Omental fat pad (tissue), 4 donors: ENCODE measurements around the gene PLOD2. TPM values are rescaled to one million over a fixed set of nuclear protein-coding genes. Genes with fewer than 3 reads are reported as not detected.

ENCODE experiments used
- ATAC-seq: fragments of 150-250 bp; one replicate; pipeline ENCODE4 v1.9.1; 2016; ENCODE audit warnings: mild to moderate bottlenecking, moderate library complexity; ENCODE audit not compliant: low FRiP score
- DNase-seq: peaks from one replicate; pipeline ENCODE4 v3.0.0-alpha.2; 2019; ENCODE audit warnings: low spot score
- total RNA-seq, 4 donors: library from RNA; depleted of rRNA; stranded (reverse); fragments of >200 nt; gene quantifications; one replicate each; pipeline ENCODE4 v1.1.0, GENCODE V29; 2016
- TF ChIP-seq, protein P1 (sequence below), 3 donors: fragments of 450-650 bp; IDR thresholded peaks; one replicate each; pipeline ENCODE4 v1.5.1; 2016 to 2017; ENCODE audit warnings: antibody characterized with exemption in 3 of 3, mild to moderate bottlenecking in 3 of 3, moderate library complexity in 2 of 3

The PLOD2 gene
- total RNA-seq, 4 donors from 2014 or later, result 35.3 to 180 (median 107) TPM

DNA sequence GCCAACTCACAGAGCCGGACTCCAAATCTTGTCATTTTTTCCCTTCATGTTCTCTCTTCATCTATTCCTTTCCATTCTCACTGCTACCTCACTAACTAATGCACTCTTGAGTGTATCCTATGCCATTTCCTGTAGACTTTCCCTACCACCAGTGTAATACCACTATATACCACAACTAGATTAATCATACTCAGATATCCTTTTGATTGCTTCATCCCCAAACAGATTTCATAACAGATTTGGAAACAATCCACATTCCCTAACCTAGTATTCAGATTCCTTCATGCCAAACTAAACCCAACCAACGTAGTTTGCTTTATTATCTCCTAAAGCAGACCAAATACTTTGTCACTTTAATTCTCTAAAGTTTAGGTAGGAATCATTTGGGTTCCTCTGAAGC, 2.6 kb upstream of the PLOD2 start:
- ATAC-seq (peak; percentile 26), DNase-seq (no peak)
- TF ChIP-seq, protein P1, sequence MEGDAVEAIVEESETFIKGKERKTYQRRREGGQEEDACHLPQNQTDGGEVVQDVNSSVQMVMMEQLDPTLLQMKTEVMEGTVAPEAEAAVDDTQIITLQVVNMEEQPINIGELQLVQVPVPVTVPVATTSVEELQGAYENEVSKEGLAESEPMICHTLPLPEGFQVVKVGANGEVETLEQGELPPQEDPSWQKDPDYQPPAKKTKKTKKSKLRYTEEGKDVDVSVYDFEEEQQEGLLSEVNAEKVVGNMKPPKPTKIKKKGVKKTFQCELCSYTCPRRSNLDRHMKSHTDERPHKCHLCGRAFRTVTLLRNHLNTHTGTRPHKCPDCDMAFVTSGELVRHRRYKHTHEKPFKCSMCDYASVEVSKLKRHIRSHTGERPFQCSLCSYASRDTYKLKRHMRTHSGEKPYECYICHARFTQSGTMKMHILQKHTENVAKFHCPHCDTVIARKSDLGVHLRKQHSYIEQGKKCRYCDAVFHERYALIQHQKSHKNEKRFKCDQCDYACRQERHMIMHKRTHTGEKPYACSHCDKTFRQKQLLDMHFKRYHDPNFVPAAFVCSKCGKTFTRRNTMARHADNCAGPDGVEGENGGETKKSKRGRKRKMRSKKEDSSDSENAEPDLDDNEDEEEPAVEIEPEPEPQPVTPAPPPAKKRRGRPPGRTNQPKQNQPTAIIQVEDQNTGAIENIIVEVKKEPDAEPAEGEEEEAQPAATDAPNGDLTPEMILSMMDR (IDR thresholded peaks at IDR 0.05), result no peak

DNA sequence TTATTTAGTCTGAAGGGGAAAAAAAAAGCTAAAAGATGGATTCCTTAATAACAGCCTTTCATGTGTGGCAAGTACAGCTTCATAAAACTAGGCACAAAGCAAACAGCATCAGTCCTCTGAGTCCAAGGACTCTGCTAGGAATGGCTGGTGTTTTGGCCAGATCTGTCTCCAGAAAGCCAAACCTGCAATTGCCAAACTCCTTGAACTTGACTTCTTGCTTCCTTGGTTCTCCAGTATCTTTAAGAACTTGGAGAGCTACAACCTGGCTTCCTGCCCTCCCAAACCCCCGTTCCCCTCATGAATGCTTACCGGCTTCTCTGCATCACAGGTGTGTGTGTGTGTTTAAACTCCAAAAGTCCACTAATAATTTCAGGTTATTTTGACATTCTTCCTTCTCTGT, 1.6 kb upstream of the PLOD2 start:
- DNase-seq (no peak), ATAC-seq (no peak)
- TF ChIP-seq, protein P1 (IDR thresholded peaks at IDR 0.05), result no peak

DNA sequence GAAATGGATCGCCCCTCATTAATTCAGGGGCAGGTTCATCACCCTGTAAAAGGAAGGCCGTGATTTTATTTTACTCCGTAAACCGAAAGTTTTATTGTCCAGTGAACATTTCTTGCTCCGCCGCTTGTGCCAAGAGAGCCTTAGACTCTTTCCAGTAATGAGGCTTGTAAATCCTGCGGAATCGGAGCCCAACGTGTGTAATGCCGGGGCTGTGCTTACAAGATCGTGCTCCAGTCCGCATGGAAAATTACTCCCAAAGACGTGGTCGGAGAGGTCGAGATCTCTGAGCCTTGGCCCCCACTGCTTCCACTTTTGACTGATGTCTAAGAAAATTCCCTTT, 649 bp upstream of the PLOD2 start:
- ATAC-seq (peak; percentile 2), DNase-seq (no peak)
- TF ChIP-seq, protein P1 (IDR thresholded peaks at IDR 0.05), result no peak

DNA sequence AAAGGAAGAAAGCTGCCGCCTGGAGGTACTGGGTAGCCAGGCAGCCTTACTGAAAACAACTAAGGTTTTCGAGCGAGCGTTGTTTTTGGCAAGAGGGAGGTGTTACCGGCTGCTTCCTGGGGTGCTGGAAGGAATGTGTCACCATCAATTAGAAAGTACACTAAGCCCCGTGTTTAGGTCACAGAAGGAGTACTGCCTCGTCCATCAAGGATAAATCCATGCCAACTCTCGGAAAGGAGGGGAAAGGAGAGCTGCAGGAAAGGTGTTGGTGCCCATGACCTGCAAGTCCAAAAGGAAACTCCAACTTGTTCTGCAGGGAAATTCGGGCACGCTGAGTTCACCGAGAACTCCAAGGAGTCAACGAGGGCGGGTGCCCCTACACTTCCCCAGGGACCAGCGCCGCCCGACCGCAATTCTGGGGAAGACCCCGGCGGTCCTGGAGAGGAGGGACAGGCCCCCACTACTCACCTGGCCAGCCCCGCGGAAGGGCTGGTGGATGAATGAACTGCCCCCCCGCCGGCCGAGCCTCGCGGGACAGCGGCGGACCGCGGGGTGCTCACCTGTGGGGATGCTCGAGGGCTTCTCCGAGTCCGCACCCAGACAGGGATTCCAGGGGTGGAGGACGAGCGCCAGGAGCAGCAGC, 542 bp downstream of the PLOD2 start:
- TF ChIP-seq, protein P1 (IDR thresholded peaks at IDR 0.05), result no peak
- ATAC-seq (peak; percentile 47), DNase-seq (no peak)

DNA sequence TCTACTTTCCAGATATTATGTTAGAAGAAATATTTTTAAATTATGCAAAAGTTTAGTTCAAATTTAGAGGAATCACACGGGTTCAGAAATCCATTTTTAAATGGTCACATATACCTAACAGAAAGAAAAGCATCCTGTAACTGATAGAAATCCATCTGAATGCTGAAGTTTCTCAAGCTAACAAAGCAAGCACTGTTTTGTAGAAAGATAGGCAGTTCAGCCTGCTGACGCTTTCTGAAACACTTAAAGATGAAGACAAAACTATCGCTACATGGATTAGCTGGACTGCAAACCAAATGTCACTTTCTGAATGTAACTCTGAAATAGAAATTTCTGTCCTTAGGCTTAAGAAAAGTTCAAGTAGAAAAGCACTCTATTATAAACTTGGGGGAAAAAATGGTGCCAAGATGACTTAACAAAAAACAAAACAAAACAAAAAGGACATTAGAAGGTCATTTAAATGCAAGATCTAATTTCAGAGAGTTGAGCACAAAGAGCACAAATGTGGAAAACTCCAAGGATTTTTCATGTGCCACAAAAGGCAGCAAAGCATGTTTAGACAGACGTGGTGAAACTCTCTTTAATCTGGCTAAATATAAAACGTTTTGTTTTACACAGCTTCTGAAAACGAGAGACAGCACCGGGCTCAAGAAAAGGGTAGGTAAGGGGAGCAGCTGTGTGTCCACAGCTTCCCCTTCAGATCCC, 1.2 kb downstream of the PLOD2 start:
- TF ChIP-seq, protein P1 (IDR thresholded peaks at IDR 0.05), result no peak
- ATAC-seq, result no peak

DNA sequence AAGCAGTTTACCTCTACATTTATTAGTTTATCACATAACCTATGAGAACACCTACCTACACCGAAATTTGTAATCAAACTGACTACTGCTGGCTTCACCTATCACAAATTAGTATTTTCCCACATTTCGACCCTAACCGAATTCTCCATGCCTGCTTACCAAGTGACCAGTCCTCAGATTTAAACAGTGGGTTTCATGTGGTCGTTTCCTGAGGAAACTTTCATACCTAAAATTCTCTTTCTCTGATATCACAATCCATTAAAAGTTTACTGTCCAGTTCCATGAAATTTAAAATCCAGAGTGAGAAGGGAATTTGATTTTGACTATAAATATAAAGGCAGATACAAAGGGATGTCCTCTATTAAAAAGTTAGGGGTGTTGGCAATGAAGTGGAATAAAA, 1.9 kb downstream of the PLOD2 start:
- DNase-seq, result no peak
- ATAC-seq, result no peak
- TF ChIP-seq, protein P1 (IDR thresholded peaks at IDR 0.05), result no peak

More for the DNA sequence above, 1.2 kb downstream of the PLOD2 start:
- no peak for DNase-seq
